Heart right ventricle (tissue), 16 donors: ENCODE measurements around the gene S1PR1. TPM values are rescaled to one million over a fixed set of nuclear protein-coding genes. Genes with fewer than 3 reads are reported as not detected.

Source experiments
- ATAC-seq, 8 donors: fragments of 200-7000 bp; cut with Tn5 transposase; one replicate each; pipeline ENCODE4 v1.9.1; 2020; ENCODE audit warnings: mild to moderate bottlenecking in 8 of 8, moderate library complexity in 8 of 8, moderate number of reproducible peaks in 1 of 8
- DNase-seq, 2 donors: peaks; one replicate each; pipeline ENCODE4 v3.0.0-alpha.2; 2020
- H3K27ac ChIP-seq, 10 donors: fragments of 200-600 bp; sonication (generic) in 2 of 10; one replicate each; pipeline versions ENCODE4 v1.5.0 to v1.8.0; 2020 to 2022; ENCODE audit warnings: mild to moderate bottlenecking in 3 of 10
- H3K27me3 ChIP-seq, 7 donors: fragments of 200-600 bp; one replicate each; pipeline ENCODE4 v1.8.0; 2021 to 2022; ENCODE audit warnings: mild to moderate bottlenecking in 2 of 7
- H3K36me3 ChIP-seq, 9 donors: fragments of 200-600 bp; sonication (generic) in 1 of 9; one replicate each; pipeline versions ENCODE4 v1.5.0 to v1.8.0; 2020 to 2022; ENCODE audit warnings: mild to moderate bottlenecking in 2 of 9
- H3K4me1 ChIP-seq, 9 donors: fragments of 200-600 bp; sonication (generic) in 1 of 9; one replicate each; pipeline versions ENCODE4 v1.5.0 to v1.8.0; 2020 to 2022; ENCODE audit warnings: mild to moderate bottlenecking in 4 of 9
- H3K4me3 ChIP-seq, 10 donors: fragments of 200-600 bp; sonication (generic) in 2 of 10; one replicate each; pipeline versions ENCODE4 v1.5.0 to v1.8.0; 2020 to 2022; ENCODE audit warnings: mild to moderate bottlenecking in 7 of 10, moderate library complexity in 2 of 10
- H3K9me3 ChIP-seq, 11 donors: fragments of 200-600 bp in 10 of 11; sonication (generic) in 2 of 11; one replicate each; pipeline versions ENCODE4 v1.5.0 to v1.8.0; 2013 to 2022; ENCODE audit warnings: mild to moderate bottlenecking in 2 of 11, control low read depth in 1 of 11, moderate library complexity in 1 of 11
- WGBS, 2 donors: extraction: QIAGEN DNeasy Blood & Tissue Kit; methylation state at CpG; one replicate each; pipeline ENCODE4 v1.1.7; 2013; ENCODE audit warnings: inconsistent platforms in 1 of 2; 5-methylcytosine and 5-hydroxymethylcytosine counted together
- intact Hi-C, 10 donors: fragments of 100-400 bp; cut with DNase I; formaldehyde crosslinking; loops; one replicate each; pipeline versions ENCODE4 v1.11.1 to v1.14.2; 2022
- polyA plus RNA-seq, 2 donors: library from polyadenylated mRNA; stranded (reverse); fragments of 200-250 nt; gene quantifications; one replicate each; pipeline ENCODE4 v1.2.3, GENCODE V29; 2013
- total RNA-seq, 10 donors: library from RNA; stranded (reverse); fragmentation: NEBNext Ultra II Directional in 3 of 10; extraction: Animal tissue kit (Norgen Biotek cat#: 25700) in 3 of 10; gene quantifications; one replicate each; pipeline versions ENCODE4 v1.2.1 to v1.2.4, GENCODE V29; 2021 to 2023
- TF ChIP-seq, protein P1 (sequence below), 9 donors: fragments of 200-600 bp; sonication (generic) in 2 of 9; IDR thresholded peaks; one replicate each; pipeline versions ENCODE4 v1.5.0 to v1.8.0; 2021 to 2022; ENCODE audit warnings: antibody characterized with exemption in 9 of 9, mild to moderate bottlenecking in 5 of 9, moderate library complexity in 1 of 9
- donor health status: Arrhythmogenic right ventricular cardiomyopathy.
- donor health status: ischemic (EF 13 %, LVEDD 7.1; RV severe dilation, severe dysfunction).
- donor health status: healthy with polysubstance abuse.
- donor health status: DM: no; HTN: yes; CAD: no.
- donor health status: DM: no; HTN: no; CAD: no.
- donor health status: ischemic (EF 25% LVEDD 6.9; RV normal size, moderate dysfunction).
- donor health status: ischemic (EF 25% LVEDD 5.7; RV mildly dilated, moderate dysfunction).
- donor health status: healthy.
- donor health status: DM: yes; HTN: yes; CAD: no.
- donor health status: Ischemic cardiomyopathy.
- donor health status: ischemic (EF 35%, LVEDD 5.7; RV mildly dilated, moderate dysfunction).
- donor health status: nonischemic (EF 11% LVEDD 7.7; RV severe dilation, severe dysfunction).
- donor health status: DM: yes; HTN: yes; CAD: no.
- donor health status: PGD.
- donor health status: ischemic (EF 29% LVEDD 5.4; RV normal size, mild dysfunction).
- donor health status: nonischemic (EF 23%, LVEDD 6.1; RV moderate dilation, normal function).

S1PR1 gene
- total and polyA plus RNA-seq, 12 donors, result 37.4 to 82.2 (median 53.2) TPM

DNA sequence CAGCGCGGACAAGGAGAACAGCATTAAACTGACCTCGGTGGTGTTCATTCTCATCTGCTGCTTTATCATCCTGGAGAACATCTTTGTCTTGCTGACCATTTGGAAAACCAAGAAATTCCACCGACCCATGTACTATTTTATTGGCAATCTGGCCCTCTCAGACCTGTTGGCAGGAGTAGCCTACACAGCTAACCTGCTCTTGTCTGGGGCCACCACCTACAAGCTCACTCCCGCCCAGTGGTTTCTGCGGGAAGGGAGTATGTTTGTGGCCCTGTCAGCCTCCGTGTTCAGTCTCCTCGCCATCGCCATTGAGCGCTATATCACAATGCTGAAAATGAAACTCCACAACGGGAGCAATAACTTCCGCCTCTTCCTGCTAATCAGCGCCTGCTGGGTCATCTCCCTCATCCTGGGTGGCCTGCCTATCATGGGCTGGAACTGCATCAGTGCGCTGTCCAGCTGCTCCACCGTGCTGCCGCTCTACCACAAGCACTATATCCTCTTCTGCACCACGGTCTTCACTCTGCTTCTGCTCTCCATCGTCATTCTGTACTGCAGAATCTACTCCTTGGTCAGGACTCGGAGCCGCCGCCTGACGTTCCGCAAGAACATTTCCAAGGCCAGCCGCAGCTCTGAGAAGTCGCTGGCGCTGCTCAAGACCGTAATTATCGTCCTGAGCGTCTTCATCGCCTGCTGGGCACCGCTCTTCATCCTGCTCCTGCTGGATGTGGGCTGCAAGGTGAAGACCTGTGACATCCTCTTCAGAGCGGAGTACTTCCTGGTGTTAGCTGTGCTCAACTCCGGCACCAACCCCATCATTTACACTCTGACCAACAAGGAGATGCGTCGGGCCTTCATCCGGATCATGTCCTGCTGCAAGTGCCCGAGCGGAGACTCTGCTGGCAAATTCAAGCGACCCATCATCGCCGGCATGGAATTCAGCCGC is 2.5 kb downstream of the S1PR1 start:
- H3K27ac ChIP-seq, result peak overlapping the region; percentile 43 to 99 (median 96)
- intact Hi-C loops, result loop anchor here (2.0 to 10.0 kb wide), 18 partner anchors 48 to 319 kb away; partner anchors contain the start of gene DPH5 (in 4 of the 10)
- TF ChIP-seq, protein P1, sequence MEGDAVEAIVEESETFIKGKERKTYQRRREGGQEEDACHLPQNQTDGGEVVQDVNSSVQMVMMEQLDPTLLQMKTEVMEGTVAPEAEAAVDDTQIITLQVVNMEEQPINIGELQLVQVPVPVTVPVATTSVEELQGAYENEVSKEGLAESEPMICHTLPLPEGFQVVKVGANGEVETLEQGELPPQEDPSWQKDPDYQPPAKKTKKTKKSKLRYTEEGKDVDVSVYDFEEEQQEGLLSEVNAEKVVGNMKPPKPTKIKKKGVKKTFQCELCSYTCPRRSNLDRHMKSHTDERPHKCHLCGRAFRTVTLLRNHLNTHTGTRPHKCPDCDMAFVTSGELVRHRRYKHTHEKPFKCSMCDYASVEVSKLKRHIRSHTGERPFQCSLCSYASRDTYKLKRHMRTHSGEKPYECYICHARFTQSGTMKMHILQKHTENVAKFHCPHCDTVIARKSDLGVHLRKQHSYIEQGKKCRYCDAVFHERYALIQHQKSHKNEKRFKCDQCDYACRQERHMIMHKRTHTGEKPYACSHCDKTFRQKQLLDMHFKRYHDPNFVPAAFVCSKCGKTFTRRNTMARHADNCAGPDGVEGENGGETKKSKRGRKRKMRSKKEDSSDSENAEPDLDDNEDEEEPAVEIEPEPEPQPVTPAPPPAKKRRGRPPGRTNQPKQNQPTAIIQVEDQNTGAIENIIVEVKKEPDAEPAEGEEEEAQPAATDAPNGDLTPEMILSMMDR (IDR thresholded peaks at IDR 0.05), result peak in 5 of 9 donors; percentile 0 to 48 (median 8)
- H3K4me1 ChIP-seq, result peaks cover 0 to 59% (median 37%) of the 10 kb centered on the region in 9 donors
- DNase-seq, result no peak
- WGBS, 2 donors, result 48 to 51% methylated on average over 42 of the region's 42 CpGs
- no peaks in the 10 kb centered on the region for H3K9me3 ChIP-seq
- no peaks in the 10 kb centered on the region for H3K27me3 ChIP-seq
- H3K36me3 ChIP-seq, result peaks cover 0 to 47% (median 0%) of the 10 kb centered on the region in 9 donors
- peak overlapping the region; percentile 2 to 90 (median 71) for H3K4me3 ChIP-seq
- ATAC-seq, result peak in 3 of 8 donors; percentile 0 to 5 (median 1)

DNA sequence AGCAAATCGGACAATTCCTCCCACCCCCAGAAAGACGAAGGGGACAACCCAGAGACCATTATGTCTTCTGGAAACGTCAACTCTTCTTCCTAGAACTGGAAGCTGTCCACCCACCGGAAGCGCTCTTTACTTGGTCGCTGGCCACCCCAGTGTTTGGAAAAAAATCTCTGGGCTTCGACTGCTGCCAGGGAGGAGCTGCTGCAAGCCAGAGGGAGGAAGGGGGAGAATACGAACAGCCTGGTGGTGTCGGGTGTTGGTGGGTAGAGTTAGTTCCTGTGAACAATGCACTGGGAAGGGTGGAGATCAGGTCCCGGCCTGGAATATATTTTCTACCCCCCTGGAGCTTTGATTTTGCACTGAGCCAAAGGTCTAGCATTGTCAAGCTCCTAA is 3.2 kb downstream of the S1PR1 start:
- Histone ChIP-seq H3K36me3 (peaks cover 0 to 47% (median 0%) of the 10 kb centered on the region in 9 donors), H3K4me1 (peaks cover 0 to 59% (median 32%) of the 10 kb centered on the region in 9 donors), H3K9me3 (no peaks in the 10 kb centered on the region), H3K27ac (peak overlapping the region; percentile 43 to 99 (median 96)), H3K4me3 (peak overlapping the region in 9 of 10 donors; percentile 57 to 90 (median 73)), H3K27me3 (no peaks in the 10 kb centered on the region)
- DNase-seq, result peak; percentile 31 to 58
- TF ChIP-seq, protein P1 (IDR thresholded peaks at IDR 0.05), result no peak
- intact Hi-C loops, result loop anchor here in 2 of 10 donors (5.0 kb wide), 2 partner anchors 47 to 318 kb away; no protein-coding TSS in a partner anchor
- peak in 7 of 8 donors; percentile 2 to 26 (median 12) for ATAC-seq
- WGBS, 2 donors, result 40 to 46% methylated on average over 10 of the region's 10 CpGs

DNA sequence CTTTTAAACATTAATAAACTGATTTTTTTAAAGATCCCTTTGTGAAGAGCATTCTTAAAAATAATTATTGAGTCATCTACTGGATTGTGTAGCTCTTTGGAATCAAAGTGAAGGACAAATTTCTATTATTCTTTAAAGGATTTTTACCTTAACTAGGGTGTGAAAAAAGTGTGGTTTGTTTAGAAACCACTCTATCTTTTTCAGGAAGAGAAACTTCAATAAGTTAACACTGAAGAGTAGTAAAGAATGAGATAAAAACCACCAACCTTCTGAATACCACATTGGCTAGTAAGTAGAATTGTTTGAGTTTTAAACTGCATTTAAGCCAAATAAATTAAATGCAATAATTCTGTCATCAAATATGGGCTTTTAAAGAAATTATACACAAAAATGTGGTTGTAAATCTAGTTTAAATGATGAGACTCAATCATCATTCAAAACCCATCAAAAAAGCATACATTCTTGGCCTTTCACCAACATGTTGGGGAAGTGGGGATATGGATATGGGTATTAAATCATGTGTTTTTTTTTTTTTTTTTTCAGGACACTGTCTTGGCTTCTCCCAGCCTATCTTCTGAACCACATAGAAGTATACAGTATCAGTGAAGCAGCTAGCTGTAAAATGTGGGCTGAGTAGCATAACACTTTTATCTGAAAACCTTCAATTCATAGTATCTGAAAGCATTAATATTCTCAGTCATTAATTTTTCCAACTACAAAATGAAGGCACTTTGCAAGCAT is 4.8 kb downstream of the S1PR1 start:
- no peaks in the 10 kb centered on the region for H3K9me3 ChIP-seq
- peaks cover 0 to 67% (median 35%) of the 10 kb centered on the region in 9 donors for H3K4me1 ChIP-seq
- H3K4me3 ChIP-seq, result peak overlapping the region in 7 of 10 donors; percentile 57 to 90 (median 73)
- peaks cover 0 to 47% (median 0%) of the 10 kb centered on the region in 9 donors for H3K36me3 ChIP-seq
- no peak for ATAC-seq
- TF ChIP-seq, protein P1 (IDR thresholded peaks at IDR 0.05), result no peak
- no peaks in the 10 kb centered on the region for H3K27me3 ChIP-seq
- no peak for DNase-seq
- H3K27ac ChIP-seq, result peak overlapping the region; percentile 24 to 99 (median 96)
- intact Hi-C loops, result loop anchor here in 2 of 10 donors (5.0 kb wide), 2 partner anchors 46 to 319 kb away; no protein-coding TSS in a partner anchor
